ENCODE data around the gene SLC39A7.

Gene SLC39A7

DNA sequence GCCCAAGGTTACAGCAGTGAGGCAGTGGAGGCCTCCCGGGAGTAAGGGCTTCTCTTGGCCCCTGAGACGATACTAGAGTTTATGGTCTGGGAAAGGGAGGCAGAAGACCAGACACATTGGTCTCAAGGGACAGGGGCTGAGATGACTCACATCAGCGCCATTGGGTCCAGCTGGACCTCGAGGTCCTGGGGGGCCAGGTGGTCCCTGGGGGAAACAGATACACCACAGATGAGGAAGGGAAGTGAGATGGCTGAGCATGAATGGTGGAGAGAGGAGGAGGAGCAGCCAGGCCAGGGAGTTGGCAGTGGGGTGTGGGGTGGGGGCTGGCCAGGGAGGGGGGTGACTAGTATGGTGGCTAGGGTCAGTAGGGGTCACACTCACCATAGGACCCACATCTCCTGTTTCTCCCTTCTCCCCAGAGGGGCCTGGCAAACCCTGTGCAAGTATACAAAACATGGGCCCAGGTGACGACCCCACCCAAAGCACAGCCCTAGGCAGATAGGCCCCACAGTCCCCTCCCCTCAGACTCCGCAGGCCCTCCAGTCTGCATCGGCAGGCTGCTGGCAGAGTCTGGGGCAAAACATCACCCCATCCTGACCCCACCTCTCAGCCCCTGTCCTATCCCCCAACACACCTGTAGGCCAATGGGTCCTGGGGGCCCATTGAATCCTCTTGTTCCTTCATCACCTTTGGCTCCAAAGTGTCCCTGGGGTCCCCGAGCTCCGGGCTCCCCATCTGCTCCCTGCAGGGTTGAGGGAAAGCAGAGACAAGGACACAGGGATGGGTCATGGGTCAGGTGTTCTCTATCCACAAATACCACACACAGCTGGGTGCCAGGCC, 30.3 kb upstream of the SLC39A7 start:
- no peak for DNase-seq (ENCODE audit: low spot score)

DNA sequence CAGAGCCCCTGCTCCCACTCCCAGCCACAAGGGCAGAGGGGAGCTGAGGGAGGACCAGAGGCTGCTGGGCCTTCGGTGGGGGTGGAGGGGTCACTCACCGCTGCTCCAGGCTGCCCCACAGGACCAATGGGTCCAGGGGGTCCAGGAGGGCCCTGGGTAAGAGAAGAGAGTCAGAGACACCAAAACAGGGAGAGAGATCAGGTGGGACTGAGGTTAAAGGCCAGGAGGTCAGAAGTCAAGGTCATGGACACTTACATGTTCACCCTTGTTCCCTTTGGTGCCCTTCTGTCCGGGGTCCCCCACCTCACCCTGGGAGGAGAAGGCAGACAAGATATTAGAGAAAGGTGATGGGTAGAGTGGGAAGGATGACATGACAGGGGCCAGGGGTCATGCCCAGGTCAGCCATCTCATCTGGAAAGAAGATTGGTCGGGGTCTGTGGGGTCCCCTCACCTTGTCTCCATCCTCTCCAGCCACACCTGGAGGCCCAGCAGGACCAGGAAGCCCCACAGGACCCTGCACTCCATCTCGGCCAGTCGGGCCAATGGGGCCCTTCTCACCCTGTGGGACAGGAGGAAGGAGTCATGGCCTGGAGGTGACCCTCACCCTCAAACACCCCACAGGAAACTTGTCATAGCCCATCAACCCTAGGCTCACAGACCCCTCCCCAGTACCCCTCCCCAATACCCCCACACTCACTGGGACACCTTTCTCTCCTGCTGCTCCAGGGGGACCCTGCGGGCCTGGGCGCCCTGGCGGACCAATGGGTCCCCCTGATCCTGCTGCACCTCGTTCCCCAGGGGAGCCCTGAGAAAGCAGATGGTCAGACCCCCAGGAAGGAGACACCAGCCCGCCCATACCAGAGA, 29.4 kb upstream of the SLC39A7 start:
- DNase-seq (ENCODE audit: low spot score), result no peak

DNA sequence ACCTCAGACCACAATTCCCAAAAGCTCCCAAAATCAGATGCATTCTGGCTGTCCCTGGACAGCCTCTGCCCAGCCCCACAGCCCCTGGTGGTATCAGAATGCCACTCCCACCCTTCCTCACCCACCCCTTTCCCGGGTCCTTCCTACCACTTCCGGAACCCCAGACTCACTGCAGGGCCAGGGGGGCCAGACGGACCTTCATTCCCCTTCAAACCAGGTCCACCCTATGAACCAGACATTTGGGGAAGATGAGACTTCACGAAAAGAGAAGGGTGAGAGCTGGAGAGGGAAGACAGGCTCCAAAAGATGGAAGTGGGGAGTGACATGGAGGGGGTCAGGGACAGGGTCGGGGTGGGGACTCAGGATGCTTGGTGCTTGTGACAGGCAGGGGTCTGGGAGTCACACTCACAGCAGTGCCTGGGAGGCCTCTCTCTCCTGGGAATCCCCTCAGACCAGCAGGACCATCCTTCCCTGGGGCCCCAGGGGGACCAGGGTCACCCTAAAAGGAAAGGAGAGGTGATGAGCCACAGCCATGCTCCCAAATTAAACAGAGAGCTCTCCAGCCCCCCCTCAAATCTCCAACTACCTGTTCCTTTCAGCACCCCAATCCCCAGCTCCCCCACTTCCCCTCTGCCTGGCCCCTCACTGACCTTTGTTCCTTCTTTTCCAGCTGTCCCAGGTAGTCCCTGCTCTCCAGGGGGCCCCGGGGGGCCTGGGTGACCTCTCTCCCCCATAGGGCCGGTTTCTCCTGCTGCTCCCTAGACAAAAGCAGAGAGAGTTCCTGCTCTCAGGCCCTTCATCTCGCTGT, 28.6 kb upstream of the SLC39A7 start:
- no peak for DNase-seq (ENCODE audit: low spot score)

- DNase-seq (ENCODE audit: low spot score), result peak; percentile 59
Measured at GRCh38 chr6:33172688-33173534, 27.8 kb upstream of the SLC39A7 start.

GRCh38 chr6:33173535-33174180, 27.0 kb upstream of the SLC39A7 start:
- DNase-seq (ENCODE audit: low spot score), result no peak

- DNase-seq (ENCODE audit: low spot score), result no peak
Measured at GRCh38 chr6:33174784-33175183, 25.9 kb upstream of the SLC39A7 start.

DNA sequence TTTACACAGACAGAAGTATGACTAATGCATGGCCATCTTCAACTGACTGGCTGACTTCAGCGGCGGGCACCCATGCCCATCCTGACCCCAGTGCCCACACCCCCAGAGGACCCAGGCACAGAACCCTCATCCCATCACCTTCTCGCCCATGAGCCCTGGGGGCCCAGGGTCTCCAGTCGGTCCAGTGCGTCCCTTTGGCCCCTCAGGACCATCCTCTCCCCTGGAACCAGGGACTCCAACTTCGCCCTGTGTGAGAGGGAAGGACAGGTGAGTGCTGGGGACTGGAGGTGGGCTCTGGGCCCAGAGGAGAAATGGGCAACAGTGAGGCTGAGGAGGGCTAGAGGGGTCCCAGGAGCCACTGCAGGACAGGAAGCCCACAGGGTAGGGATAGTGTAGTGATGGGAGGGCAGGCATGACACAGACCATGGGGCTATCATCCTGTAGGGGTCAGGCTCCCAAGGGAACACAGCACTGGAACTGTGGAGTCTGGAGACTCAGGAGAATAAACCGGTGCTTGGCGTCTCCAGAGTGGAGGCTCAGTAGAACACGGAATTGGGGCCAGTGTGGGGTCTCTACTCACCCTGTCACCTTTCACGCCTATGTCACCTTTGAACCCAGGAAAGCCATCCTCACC, 25.1 kb upstream of the SLC39A7 start:
- DNase-seq (ENCODE audit: low spot score), result no peak

DNA sequence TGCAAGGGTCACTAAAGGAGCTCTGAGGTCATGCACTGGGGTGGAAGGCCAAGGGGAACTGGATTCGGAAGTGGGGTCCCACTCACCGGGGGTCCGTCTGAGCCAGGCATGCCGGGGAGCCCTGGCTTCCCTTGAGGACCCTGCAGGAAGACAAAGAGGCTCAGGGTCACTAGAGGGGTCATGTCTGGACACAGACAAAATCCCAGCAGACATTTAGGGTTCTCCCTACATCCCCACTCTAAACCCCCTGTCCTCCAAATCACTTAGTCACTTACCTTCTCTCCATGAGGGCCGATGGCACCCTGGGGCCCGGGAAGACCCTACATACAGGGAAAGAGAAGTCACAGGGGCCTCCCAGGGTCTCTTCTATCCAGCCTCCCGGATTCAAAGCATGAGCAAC, 23.8 kb upstream of the SLC39A7 start:
- DNase-seq (ENCODE audit: low spot score), result no peak

- DNase-seq (ENCODE audit: low spot score), result no peak
Measured at GRCh38 chr6:33177552-33178446, 22.9 kb upstream of the SLC39A7 start.

DNA sequence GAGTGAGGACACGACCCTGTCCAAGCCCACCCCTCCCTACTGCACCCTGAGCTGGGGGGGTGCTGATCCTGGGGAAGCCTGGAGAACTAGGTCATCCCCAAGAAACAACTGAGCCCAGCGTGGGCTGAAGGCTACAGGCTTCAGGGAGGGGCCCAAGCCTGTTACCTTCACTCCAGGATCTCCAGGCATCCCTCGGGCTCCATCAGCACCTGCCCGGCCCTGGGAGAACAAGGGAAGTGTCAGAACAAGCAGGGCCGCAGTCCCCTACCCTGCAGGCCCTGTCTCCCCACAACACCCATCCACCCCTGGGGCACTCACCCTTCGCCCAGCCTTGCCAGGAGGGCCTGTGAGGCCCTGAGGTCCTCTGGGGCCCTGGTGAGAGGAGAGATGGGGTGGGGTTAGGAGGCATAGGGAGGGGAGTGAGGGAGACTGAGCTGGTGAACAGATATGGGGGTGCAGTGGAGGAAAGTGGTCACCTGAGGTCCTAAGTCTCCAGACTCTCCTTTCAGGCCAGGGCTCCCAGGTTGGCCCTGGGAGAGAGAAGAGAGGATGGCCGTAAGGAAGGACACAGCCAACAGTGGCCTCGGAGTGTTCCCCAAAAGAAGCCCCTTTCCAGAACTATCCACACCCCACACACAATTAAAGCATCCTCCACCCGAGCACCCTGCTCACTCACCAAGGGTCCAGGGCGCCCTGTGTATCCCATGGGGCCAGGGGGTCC, 21.8 kb upstream of the SLC39A7 start:
- DNase-seq (ENCODE audit: low spot score), result no peak

GRCh38 chr6:33181141-33181540, 19.5 kb upstream of the SLC39A7 start:
- DNase-seq (ENCODE audit: low spot score), result no peak

- no peak for DNase-seq (ENCODE audit: low spot score)
Measured at GRCh38 chr6:33183071-33183683, 17.5 kb upstream of the SLC39A7 start.

DNA sequence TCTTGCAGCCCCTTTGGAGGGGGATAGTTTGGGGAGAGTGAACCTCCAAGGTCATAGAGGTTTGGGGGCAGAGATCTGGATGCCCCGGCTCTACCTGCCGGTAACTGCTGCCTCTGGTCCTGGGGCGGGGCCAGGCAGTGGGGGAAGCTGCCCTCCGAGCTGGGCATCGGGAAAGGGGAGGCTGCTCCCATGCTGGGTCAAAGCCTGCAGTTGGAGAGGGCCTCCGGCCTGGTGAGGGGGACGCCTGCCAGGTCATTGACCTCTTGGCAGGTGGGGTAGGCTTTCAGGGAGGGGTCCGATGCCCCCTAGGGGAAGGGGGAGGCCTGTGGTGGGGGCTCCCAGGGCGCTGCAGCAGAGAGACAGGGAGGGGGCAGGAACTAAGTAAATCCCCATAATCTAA, 15.5 kb upstream of the SLC39A7 start:
- no peak for DNase-seq (ENCODE audit: low spot score)

DNA sequence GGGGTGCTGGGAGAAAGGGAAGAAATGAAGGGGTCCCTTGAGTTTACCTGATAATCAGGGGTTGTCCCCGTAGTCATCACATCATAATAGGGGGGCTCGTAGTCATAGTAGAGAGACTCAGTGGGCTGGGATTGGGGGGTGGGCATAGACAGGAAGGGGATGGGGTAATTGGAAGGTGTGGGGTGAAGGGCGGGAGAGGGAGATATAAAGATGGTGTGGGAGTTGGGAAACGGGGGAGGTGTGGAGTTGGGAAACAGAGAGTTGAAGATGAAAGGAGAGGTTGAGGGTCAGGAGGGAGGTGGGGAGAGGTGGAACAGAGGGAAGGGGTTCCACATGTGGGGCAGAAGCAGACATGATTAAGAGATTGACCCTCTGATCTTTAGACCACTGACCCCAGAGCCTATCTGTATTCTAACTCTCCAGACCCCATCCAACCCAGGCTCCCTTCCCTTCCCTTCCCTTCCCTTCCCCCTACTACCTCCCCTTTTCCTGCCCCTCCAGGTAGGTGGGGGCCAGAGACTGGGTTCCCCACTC, 14.9 kb upstream of the SLC39A7 start:
- DNase-seq (ENCODE audit: low spot score), result no peak

- DNase-seq (ENCODE audit: low spot score), result no peak
Measured at GRCh38 chr6:33187809-33188208, 12.9 kb upstream of the SLC39A7 start.

DNA sequence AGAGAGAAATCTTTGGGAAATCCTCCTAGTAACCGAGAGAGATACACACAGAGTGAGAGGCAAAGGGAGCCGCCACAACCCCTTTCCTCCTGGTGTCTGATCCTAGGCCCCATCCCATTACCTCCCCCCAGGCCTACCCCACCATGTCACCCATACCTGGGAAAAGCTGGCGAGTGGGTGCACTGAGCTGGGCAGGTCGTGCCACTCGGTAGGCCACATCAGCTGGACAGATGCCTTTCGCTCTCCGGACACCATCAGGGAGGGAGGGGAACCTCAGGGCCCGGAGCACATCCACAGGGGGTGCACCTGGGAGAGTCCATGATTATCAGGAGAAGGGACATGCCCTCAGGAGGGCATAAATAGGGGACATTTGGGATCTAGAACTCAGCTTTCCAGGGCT, 11.5 kb upstream of the SLC39A7 start:
- DNase-seq (ENCODE audit: low spot score), result no peak

GRCh38 chr6:33189625-33190448, 10.8 kb upstream of the SLC39A7 start:
- DNase-seq (ENCODE audit: low spot score), result no peak
